ENCODE data around the gene TM4SF1.
A peak's percentile ranks its signal among the peaks of the same experiment; 100 is the strongest.
"Not testable (repeated sequence)": the region's sequence is repeated elsewhere in the genome, so short reads cannot be mapped to it uniquely, and the experiment has no call there.

Gene TM4SF1

GRCh38 chr3:149339931-149340309 is 37.5 kb downstream of the TM4SF1 start:
- no peak for DNase-seq

GRCh38 chr3:149337486-149337885 is 40.0 kb downstream of the TM4SF1 start:
- not testable (repeated sequence) for DNase-seq

GRCh38 chr3:149336925-149337324 is 40.5 kb downstream of the TM4SF1 start:
- no peak for DNase-seq

- no peak for DNase-seq
Measured at GRCh38 chr3:149333176-149333859, 44.1 kb downstream of the TM4SF1 start, which contains the start of gene TM4SF18. TSS of gene TM4SF18 (minus strand) at chr3:149333636. CDS start at chr3:149333382, 254 bp downstream.

- DNase-seq = peak; percentile 7
Measured at GRCh38 chr3:149332771-149333170, 44.7 kb downstream of the TM4SF1 start.

GRCh38 chr3:149332227-149332765 is 45.2 kb downstream of the TM4SF1 start:
- no peak for DNase-seq

GRCh38 chr3:149331396-149331795 is 46.1 kb downstream of the TM4SF1 start:
- no peak for DNase-seq

- DNase-seq = no peak
Measured at GRCh38 chr3:149330609-149331331, 46.7 kb downstream of the TM4SF1 start.

GRCh38 chr3:149327156-149327555 is 50.3 kb downstream of the TM4SF1 start:
- DNase-seq = no peak

GRCh38 chr3:149325581-149325980 is 51.9 kb downstream of the TM4SF1 start:
- peak; percentile 51 for DNase-seq

- DNase-seq = no peak
Measured at GRCh38 chr3:149324332-149324731, 53.1 kb downstream of the TM4SF1 start.

- no peak for DNase-seq
Measured at GRCh38 chr3:149321640-149322039, 55.8 kb downstream of the TM4SF1 start.

- DNase-seq = no peak
Measured at GRCh38 chr3:149321136-149321535, 56.3 kb downstream of the TM4SF1 start.

- DNase-seq = no peak
Measured at GRCh38 chr3:149319750-149320149, 57.7 kb downstream of the TM4SF1 start.

Measured in NCI-H82 (cell line).